Liver (tissue), 9 donors: Measurements from ENCODE around the gene OLIG1. TPM values are rescaled to one million over a fixed set of nuclear protein-coding genes. Genes with fewer than 3 reads are reported as not detected.

ENCODE experiments used
- DNase-seq: peaks from one replicate; pipeline ENCODE4 v3.0.0-alpha.2; 2017; ENCODE audit warnings: low spot score
- H3K27ac ChIP-seq, 2 donors: one replicate each; pipeline ENCODE4 v1.7.0; 2013; ENCODE audit warnings: inconsistent platforms in 2 of 2, low read length in 2 of 2, control low read depth in 1 of 2, low read depth in 1 of 2, mild to moderate bottlenecking in 1 of 2
- H3K27me3 ChIP-seq, 4 donors: one replicate each; pipeline versions ENCODE4 v1.6.1 to v1.7.0; 2013; ENCODE audit warnings: low read length in 3 of 4, inconsistent platforms in 1 of 4, mild to moderate bottlenecking in 1 of 4, moderate library complexity in 1 of 4; ENCODE audit not compliant: control insufficient read depth in 4 of 4, insufficient read depth in 4 of 4
- H3K36me3 ChIP-seq, 4 donors: one replicate each; pipeline versions ENCODE4 v1.6.1 to v1.7.0; 2013; ENCODE audit warnings: low read length in 3 of 4, mild to moderate bottlenecking in 3 of 4, low read depth in 1 of 4, moderate library complexity in 1 of 4; ENCODE audit not compliant: control insufficient read depth in 4 of 4, insufficient read depth in 3 of 4
- H3K4me1 ChIP-seq, 4 donors: one replicate each; pipeline versions ENCODE4 v1.6.1 to v1.7.0; 2013; ENCODE audit warnings: low read length in 3 of 4, mild to moderate bottlenecking in 3 of 4, moderate library complexity in 1 of 4; ENCODE audit not compliant: control insufficient read depth in 4 of 4, insufficient read depth in 4 of 4
- H3K4me3 ChIP-seq, 3 donors: one replicate each; pipeline versions ENCODE4 v1.6.1 to v1.7.0; 2013; ENCODE audit warnings: low read length in 3 of 3, control low read depth in 1 of 3, low read depth in 1 of 3, mild to moderate bottlenecking in 1 of 3
- H3K9ac ChIP-seq, 2 donors: one replicate each; pipeline ENCODE4 v1.7.0; 2013; ENCODE audit warnings: low read length in 2 of 2, mild to moderate bottlenecking in 2 of 2, moderate library complexity in 2 of 2, control low read depth in 1 of 2, low read depth in 1 of 2
- H3K9me3 ChIP-seq, 4 donors: one replicate each; pipeline versions ENCODE4 v1.6.1 to v1.7.0; 2013; ENCODE audit warnings: low read length in 3 of 4; ENCODE audit not compliant: control insufficient read depth in 4 of 4
- EGR1 ChIP-seq, 2 donors: IDR thresholded peaks; 2 replicates each; pipeline ENCODE4 v1.6.1; 2016 to 2018; ENCODE audit warnings: antibody characterized with exemption in 2 of 2, low read depth in 2 of 2
- FOXA1 ChIP-seq: IDR thresholded peaks from 2 replicates; pipeline ENCODE4 v1.6.1; 2016; ENCODE audit warnings: antibody characterized with exemption
- FOXA2 ChIP-seq: IDR thresholded peaks from 2 replicates; pipeline ENCODE4 v1.6.1; 2016; ENCODE audit warnings: antibody characterized with exemption
- GABPA ChIP-seq, 2 donors: IDR thresholded peaks in 1 of 2; conservative IDR thresholded peaks in 1 of 2; 2 replicates each; pipeline ENCODE4 v1.6.1; 2016; ENCODE audit warnings: antibody characterized with exemption in 2 of 2, mild to moderate bottlenecking in 1 of 2, moderate library complexity in 1 of 2
- HNF4A ChIP-seq, 2 donors: conservative IDR thresholded peaks; 2 replicates each; pipeline ENCODE4 v1.6.1; 2016; ENCODE audit warnings: antibody characterized with exemption in 2 of 2, mild to moderate bottlenecking in 2 of 2
- HNF4G ChIP-seq: IDR thresholded peaks from 2 replicates; pipeline ENCODE4 v1.6.1; 2016; ENCODE audit warnings: antibody characterized with exemption
- JUND ChIP-seq, 2 donors: IDR thresholded peaks; 2 replicates each; pipeline ENCODE4 v1.6.1; 2016; ENCODE audit warnings: antibody characterized with exemption in 2 of 2
- NR2F2 ChIP-seq: IDR thresholded peaks from 2 replicates; pipeline ENCODE4 v1.6.1; 2016; ENCODE audit warnings: antibody characterized with exemption
- RAD21 ChIP-seq, 2 donors: IDR thresholded peaks; 2 replicates each; pipeline ENCODE4 v1.6.1; 2016; ENCODE audit warnings: antibody characterized with exemption in 2 of 2, mild to moderate bottlenecking in 2 of 2
- REST ChIP-seq: IDR thresholded peaks from 2 replicates; pipeline ENCODE4 v1.6.1; 2016; ENCODE audit warnings: antibody characterized with exemption, mild to moderate bottlenecking
- RXRA ChIP-seq, 2 donors: IDR thresholded peaks; 2 replicates each; pipeline ENCODE4 v1.6.1; 2017 to 2018; ENCODE audit warnings: antibody characterized with exemption in 2 of 2, mild to moderate bottlenecking in 1 of 2
- SP1 ChIP-seq: IDR thresholded peaks from 2 replicates; pipeline ENCODE4 v1.6.1; 2018; ENCODE audit warnings: antibody characterized with exemption, mild to moderate bottlenecking
- TAF1 ChIP-seq: conservative IDR thresholded peaks from 2 replicates; pipeline ENCODE4 v1.6.1; 2016; ENCODE audit warnings: antibody characterized with exemption, mild to moderate bottlenecking
- YY1 ChIP-seq: IDR thresholded peaks from 2 replicates; pipeline ENCODE4 v1.6.1; 2016; ENCODE audit warnings: antibody characterized with exemption, mild to moderate bottlenecking
- WGBS: extraction: QIAGEN DNeasy Blood & Tissue Kit; methylation state at CpG from one replicate; pipeline ENCODE4 v1.1.7; 2013; 5-methylcytosine and 5-hydroxymethylcytosine counted together
- polyA plus RNA-seq, 2 donors: library from polyadenylated mRNA; stranded (reverse) in 1 of 2; unstranded in 1 of 2; fragments of 200-250 nt in 1 of 2; fragments of >200 nt in 1 of 2; fragmentation: Nextera tagmentation in 1 of 2; extraction: Ambion mirVana in 1 of 2; gene quantifications; one replicate each; pipeline versions ENCODE4 v1.2.1 to v1.2.3, GENCODE V29; 2013 to 2015
- total RNA-seq, 2 donors: library from RNA; depleted of rRNA; stranded (reverse); fragments of >200 nt; gene quantifications; one replicate each; pipeline ENCODE4 v1.2.3, GENCODE V29; 2014
- TF ChIP-seq, protein P1 (sequence below): IDR thresholded peaks from 2 replicates; pipeline ENCODE4 v1.6.1; 2016; ENCODE audit warnings: antibody characterized with exemption
- TF ChIP-seq, protein P2 (sequence below): IDR thresholded peaks from 2 replicates; pipeline ENCODE4 v1.6.1; 2016; ENCODE audit warnings: antibody characterized with exemption
- TF ChIP-seq, protein P3 (sequence below): IDR thresholded peaks from 2 replicates; pipeline ENCODE4 v1.6.1; 2016; ENCODE audit warnings: antibody characterized with exemption
- TF ChIP-seq, protein P4 (sequence below): fragments of 150-350 bp; IDR thresholded peaks from 2 replicates; pipeline ENCODE4 v1.5.1; 2017; ENCODE audit warnings: improper control_type of control experiment, low read depth, low read length; ENCODE audit not compliant: missing input control
- donor health status: healthy.
- donor health status: healthy.
- donor health status: healthy.
- donor health status: healthy.
- donor health status: healthy.

OLIG1 gene
- total and polyA plus RNA-seq, 4 donors = 0.19 TPM; not detected in 3

- H3K4me1 ChIP-seq = peaks cover 6 to 25% (median 16%) of the 10 kb centered on the region in 4 donors
- no peak overlapping the region for H3K27ac ChIP-seq
- peaks cover 13 to 24% (median 16%) of the 10 kb centered on the region in 4 donors for H3K27me3 ChIP-seq
- peaks cover 0 to 2% (median 0%) of the 10 kb centered on the region in 4 donors for H3K9me3 ChIP-seq
- no peak for DNase-seq
- 11% methylated on average over 4 of the region's 4 CpGs for WGBS
- H3K9ac ChIP-seq = no peak overlapping the region
- no peaks in the 10 kb centered on the region for H3K36me3 ChIP-seq
- TF ChIP-seq JUND (IDR thresholded peaks at IDR 0.05) (no peak), TAF1 (no peak), HNF4A (conservative IDR thresholded peaks at IDR 0.05) (no peak), SP1 (no peak), FOXA2 (no peak)
- TF ChIP-seq, protein P1, sequence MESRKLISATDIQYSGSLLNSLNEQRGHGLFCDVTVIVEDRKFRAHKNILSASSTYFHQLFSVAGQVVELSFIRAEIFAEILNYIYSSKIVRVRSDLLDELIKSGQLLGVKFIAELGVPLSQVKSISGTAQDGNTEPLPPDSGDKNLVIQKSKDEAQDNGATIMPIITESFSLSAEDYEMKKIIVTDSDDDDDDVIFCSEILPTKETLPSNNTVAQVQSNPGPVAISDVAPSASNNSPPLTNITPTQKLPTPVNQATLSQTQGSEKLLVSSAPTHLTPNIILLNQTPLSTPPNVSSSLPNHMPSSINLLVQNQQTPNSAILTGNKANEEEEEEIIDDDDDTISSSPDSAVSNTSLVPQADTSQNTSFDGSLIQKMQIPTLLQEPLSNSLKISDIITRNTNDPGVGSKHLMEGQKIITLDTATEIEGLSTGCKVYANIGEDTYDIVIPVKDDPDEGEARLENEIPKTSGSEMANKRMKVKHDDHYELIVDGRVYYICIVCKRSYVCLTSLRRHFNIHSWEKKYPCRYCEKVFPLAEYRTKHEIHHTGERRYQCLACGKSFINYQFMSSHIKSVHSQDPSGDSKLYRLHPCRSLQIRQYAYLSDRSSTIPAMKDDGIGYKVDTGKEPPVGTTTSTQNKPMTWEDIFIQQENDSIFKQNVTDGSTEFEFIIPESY = no peak
- TF ChIP-seq, protein P2, sequence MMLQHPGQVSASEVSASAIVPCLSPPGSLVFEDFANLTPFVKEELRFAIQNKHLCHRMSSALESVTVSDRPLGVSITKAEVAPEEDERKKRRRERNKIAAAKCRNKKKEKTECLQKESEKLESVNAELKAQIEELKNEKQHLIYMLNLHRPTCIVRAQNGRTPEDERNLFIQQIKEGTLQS = no peak
- no peak overlapping the region for H3K4me3 ChIP-seq
These were observed 48.3 kb upstream of the OLIG1 start for GRCh38 chr21:33021667-33022066.

DNA sequence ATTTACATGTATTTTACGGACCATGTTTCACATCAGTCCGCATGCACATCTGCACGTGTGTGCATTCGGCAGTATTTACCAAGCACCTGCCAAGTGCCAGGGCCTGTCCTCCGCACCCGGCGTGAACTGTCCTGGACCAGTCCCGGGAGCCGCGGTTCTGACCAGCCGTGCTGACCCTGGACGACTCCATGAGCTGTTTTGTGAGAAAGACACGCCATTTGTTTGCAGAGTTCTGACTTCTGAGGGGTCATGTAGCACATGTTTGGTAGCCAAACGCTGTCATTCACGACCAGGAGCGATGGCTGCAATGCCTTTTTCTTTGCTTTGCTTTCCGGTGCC, 47.5 kb upstream of the OLIG1 start:
- Histone ChIP-seq H3K4me3 (no peak overlapping the region), H3K27me3 (peaks cover 13 to 24% (median 16%) of the 10 kb centered on the region in 4 donors), H3K36me3 (no peaks in the 10 kb centered on the region), H3K4me1 (peaks cover 9 to 31% (median 20%) of the 10 kb centered on the region in 4 donors), H3K9ac (no peak overlapping the region), H3K27ac (no peak overlapping the region), H3K9me3 (peaks cover 0 to 2% (median 0%) of the 10 kb centered on the region in 4 donors)
- WGBS = 7% methylated on average over 17 of the region's 17 CpGs
- TF ChIP-seq, protein P3, sequence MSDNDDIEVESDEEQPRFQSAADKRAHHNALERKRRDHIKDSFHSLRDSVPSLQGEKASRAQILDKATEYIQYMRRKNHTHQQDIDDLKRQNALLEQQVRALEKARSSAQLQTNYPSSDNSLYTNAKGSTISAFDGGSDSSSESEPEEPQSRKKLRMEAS = no peak
- TF ChIP-seq TAF1 = no peak
- no peak for TF ChIP-seq FOXA2
- no peak for TF ChIP-seq GABPA (IDR thresholded peaks at IDR 0.05 in 1 of 2, conservative IDR thresholded peaks at IDR 0.05 in 1 of 2)
- no peak for TF ChIP-seq RXRA (IDR thresholded peaks at IDR 0.05)
- TF ChIP-seq EGR1 (IDR thresholded peaks at IDR 0.05; ENCODE audit: low read depth in 2 of 2) = no peak
- TF ChIP-seq, protein P2 = no peak
- TF ChIP-seq HNF4A (conservative IDR thresholded peaks at IDR 0.05) = no peak
- TF ChIP-seq, protein P4, sequence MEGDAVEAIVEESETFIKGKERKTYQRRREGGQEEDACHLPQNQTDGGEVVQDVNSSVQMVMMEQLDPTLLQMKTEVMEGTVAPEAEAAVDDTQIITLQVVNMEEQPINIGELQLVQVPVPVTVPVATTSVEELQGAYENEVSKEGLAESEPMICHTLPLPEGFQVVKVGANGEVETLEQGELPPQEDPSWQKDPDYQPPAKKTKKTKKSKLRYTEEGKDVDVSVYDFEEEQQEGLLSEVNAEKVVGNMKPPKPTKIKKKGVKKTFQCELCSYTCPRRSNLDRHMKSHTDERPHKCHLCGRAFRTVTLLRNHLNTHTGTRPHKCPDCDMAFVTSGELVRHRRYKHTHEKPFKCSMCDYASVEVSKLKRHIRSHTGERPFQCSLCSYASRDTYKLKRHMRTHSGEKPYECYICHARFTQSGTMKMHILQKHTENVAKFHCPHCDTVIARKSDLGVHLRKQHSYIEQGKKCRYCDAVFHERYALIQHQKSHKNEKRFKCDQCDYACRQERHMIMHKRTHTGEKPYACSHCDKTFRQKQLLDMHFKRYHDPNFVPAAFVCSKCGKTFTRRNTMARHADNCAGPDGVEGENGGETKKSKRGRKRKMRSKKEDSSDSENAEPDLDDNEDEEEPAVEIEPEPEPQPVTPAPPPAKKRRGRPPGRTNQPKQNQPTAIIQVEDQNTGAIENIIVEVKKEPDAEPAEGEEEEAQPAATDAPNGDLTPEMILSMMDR = no peak
- no peak for TF ChIP-seq HNF4G
- TF ChIP-seq FOXA1 = no peak
- TF ChIP-seq JUND (IDR thresholded peaks at IDR 0.05) = no peak
- TF ChIP-seq, protein P1 = no peak
- no peak for TF ChIP-seq YY1
- TF ChIP-seq REST = no peak
- TF ChIP-seq NR2F2 = no peak
- no peak for TF ChIP-seq SP1
- no peak for TF ChIP-seq RAD21 (IDR thresholded peaks at IDR 0.05)
- no peak for DNase-seq
